Measurements from ENCODE around the gene RADIL.

RADIL gene

DNA sequence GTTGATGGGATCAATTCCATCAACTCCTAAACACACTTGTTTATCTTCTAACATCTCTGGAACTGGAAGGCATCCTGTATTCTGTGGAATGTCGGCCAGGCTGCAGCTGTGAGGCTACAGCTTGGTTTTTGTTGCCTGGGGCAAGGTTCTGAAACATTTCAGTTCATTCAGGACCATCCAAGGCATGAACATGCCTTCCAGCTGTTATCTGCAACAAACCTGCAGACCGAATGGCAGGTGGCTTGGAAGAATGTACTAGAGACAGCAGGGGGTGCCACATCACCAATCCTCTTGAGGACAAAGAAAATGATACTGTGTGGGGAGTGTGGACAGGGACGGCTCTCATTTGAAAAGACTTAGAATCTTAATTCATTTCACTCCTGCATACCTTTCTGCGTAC lies 34.1 kb downstream of the RADIL start:
- H3K4me3 ChIP-seq (ENCODE audit: low read length): no peak overlapping the region
- peak; percentile 19 for TF ChIP-seq CTCF (IDR thresholded peaks at IDR 0.05; ENCODE audit: insufficient read depth, low read depth, low read length, missing control alignments)
- peak; percentile 11 for DNase-seq (ENCODE audit: low read depth)

- no peak overlapping the region for H3K4me3 ChIP-seq (ENCODE audit: low read length)
- no peak for TF ChIP-seq CTCF (IDR thresholded peaks at IDR 0.05; ENCODE audit: insufficient read depth, low read depth, low read length, missing control alignments)
- DNase-seq (ENCODE audit: low read depth): no peak
Observed at GRCh38 chr7:4845740-4846142, 37.8 kb downstream of the RADIL start.

DNA sequence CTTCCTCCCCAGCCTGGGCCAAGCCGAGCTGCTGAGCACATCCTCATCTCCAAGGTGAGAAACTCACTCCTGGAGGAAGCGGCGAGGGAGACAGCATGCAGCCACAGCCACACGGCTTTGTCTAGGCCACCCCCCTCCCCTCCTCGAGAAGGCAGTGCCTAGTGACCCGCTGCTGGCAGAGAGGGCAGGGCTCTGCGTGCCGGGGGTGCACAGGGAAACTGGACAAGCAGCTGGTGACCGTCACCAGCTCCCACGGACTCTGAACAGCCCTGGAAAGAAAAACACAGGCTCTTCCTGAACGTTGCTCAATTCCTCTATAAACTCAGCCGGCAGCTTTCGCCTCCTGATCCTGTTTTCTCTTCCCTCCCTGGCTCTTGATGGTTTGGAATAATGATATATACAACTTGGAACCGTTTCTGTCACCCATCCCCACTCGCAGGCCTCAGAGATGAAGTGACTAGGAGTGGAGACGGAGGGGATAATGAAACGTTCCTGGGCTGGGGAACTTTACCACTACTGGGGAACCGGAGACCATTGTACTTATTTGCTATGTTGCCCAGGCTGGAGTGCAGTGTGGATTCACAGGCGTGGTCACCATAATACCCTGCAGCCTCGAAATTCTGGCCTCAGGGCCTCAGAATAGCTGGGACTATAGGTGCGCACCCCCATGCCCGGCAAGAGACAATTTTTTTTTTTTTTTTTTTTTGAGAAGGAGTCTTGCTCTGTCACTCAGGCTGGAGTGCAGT lies 41.0 kb downstream of the RADIL start:
- H3K4me3 ChIP-seq (ENCODE audit: low read length): no peak overlapping the region
- no peak for DNase-seq (ENCODE audit: low read depth)
- TF ChIP-seq CTCF (IDR thresholded peaks at IDR 0.05; ENCODE audit: insufficient read depth, low read depth, low read length, missing control alignments): no peak

DNA sequence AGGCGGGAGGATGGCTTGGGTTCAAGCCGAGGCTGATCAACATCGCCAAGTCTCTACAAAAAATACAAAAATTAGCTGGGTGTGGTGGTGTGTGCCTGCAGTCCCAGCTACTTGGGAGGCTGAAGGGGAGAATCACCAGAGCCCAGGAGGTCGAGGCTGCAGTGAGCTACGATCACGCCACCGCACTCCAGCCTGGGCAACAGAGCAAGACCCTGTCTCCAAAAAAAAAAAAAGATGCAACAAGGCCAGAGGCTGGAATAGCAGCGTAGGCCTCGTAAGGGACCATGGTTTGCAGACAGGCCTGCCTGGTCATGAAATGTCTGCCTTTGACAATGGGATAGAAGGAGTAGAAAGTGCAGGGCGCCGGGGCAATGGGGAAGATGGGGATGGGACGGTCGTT lies 41.7 kb downstream of the RADIL start:
- no peak overlapping the region for H3K4me3 ChIP-seq (ENCODE audit: low read length)
- TF ChIP-seq CTCF (IDR thresholded peaks at IDR 0.05; ENCODE audit: insufficient read depth, low read depth, low read length, missing control alignments): no peak
- no peak for DNase-seq (ENCODE audit: low read depth)

- H3K4me3 ChIP-seq (ENCODE audit: low read length): no peak overlapping the region
- DNase-seq (ENCODE audit: low read depth): no peak
- no peak for TF ChIP-seq CTCF (IDR thresholded peaks at IDR 0.05; ENCODE audit: insufficient read depth, low read depth, low read length, missing control alignments)
Observed at GRCh38 chr7:4841007-4841784, 42.3 kb downstream of the RADIL start.

GRCh38 chr7:4840079-4840501 lies 43.4 kb downstream of the RADIL start:
- DNase-seq (ENCODE audit: low read depth): no peak
- H3K4me3 ChIP-seq (ENCODE audit: low read length): no peak overlapping the region
- no peak for TF ChIP-seq CTCF (IDR thresholded peaks at IDR 0.05; ENCODE audit: insufficient read depth, low read depth, low read length, missing control alignments)

Data from epithelial cell of esophagus (primary cell).